ENCODE results near the gene MRPS24. TPM values are rescaled to one million over a fixed set of nuclear protein-coding genes. Genes with fewer than 3 reads are reported as not detected.

Gene MRPS24
- total and polyA plus RNA-seq, 8 donors = 42.2 to 77.0 (median 59.4) TPM

DNA sequence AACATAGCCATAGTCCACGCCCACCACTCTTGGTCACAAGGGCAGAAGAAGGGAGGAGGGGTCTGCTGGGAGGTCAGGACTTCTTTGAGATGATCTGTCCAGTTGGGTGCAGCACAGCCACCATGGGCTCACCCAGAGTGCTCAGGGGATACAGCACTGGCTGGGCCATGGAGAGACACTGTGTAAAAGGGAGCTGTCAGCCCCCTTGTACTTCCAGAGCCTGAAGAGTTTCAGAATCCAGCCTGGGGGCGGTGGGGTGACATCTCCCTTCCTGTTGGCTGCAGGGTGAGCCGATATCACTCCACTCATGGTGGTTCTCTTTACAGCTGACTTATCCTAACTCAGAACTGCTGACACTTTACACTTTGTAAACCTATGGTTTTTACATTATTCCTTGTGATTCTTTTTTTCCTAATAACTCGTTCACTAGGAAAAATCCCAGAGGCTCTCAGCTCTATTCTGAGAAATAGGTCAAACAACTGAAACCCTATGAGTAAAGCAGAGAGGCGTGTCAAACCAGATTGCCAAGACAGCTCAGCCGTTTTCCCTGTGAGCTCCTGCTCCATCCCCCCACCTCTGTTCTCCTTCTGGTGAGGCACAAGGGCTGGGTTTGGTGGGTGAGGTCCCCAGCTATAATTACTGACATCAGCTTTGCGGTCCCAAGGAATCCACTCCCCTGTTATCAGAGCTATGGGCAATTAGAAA, 3.2 kb upstream of the MRPS24 start:
- H3K4me3 ChIP-seq = no peak overlapping the region
- FAIRE-seq = no peak
- H3K27me3 ChIP-seq = no peaks in the 10 kb centered on the region
- H3K36me3 ChIP-seq = peaks cover 0 to 20% (median 15%) of the 10 kb centered on the region in 3 donors
- no peaks in the 10 kb centered on the region for H3K9me3 ChIP-seq
- H3K27ac ChIP-seq = peak overlapping the region in 1 of 4 donors; percentile 39
- WGBS, 2 donors = 35 to 41% methylated on average over 7 of the region's 7 CpGs
- DNase-seq = no peak
- intact Hi-C loops (cut with DNase I) = no loop called here
- ATAC-seq = peak in 1 of 4 donors; percentile 13
- TF ChIP-seq, protein P1, sequence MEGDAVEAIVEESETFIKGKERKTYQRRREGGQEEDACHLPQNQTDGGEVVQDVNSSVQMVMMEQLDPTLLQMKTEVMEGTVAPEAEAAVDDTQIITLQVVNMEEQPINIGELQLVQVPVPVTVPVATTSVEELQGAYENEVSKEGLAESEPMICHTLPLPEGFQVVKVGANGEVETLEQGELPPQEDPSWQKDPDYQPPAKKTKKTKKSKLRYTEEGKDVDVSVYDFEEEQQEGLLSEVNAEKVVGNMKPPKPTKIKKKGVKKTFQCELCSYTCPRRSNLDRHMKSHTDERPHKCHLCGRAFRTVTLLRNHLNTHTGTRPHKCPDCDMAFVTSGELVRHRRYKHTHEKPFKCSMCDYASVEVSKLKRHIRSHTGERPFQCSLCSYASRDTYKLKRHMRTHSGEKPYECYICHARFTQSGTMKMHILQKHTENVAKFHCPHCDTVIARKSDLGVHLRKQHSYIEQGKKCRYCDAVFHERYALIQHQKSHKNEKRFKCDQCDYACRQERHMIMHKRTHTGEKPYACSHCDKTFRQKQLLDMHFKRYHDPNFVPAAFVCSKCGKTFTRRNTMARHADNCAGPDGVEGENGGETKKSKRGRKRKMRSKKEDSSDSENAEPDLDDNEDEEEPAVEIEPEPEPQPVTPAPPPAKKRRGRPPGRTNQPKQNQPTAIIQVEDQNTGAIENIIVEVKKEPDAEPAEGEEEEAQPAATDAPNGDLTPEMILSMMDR (IDR thresholded peaks at IDR 0.05) = no peak
- H3K4me1 ChIP-seq = peaks cover 6 to 10% (median 8%) of the 10 kb centered on the region in 3 donors

DNA sequence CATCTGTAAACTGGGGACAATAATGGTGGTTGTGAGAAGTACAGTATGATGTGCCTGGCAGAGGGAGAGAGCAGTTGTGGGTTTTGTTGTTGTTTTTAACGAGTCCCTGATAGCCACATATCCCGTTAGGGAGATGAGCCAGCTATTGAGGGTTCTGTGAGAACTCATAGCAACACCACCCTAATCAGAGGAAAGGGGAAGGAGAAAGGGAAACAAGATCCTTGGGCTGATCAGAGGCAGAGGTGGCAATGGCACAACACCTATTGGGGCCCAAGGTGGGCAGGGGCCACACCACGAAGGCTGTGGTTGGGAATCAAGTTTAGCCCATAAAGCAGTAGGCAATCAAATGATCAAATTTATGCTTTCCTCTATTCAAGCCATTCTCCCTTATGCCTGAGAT, 1.7 kb upstream of the MRPS24 start:
- 77 to 84% methylated on average over 3 of the region's 3 CpGs for WGBS, 2 donors
- no peak for FAIRE-seq
- TF ChIP-seq, protein P1 (IDR thresholded peaks at IDR 0.05) = no peak

DNA sequence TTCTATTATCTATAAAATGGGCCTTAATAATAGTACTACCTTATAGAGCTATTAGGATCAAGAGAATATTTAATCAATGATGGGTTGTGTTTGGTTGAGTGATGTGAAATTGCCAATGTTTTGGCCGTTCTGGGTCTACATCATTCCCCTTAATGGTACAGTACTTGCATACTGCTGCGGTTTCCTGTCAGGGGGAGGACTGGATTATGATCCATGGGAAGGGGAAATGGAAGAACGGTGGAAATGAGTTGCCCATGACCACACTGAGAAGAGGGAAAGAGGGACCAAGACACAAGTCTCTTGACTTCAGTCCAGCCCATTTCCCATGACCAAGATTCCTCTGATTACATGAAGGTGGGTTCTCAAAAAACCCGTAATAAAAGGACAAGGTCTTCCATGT, 999 bp upstream of the MRPS24 start:
- H3K36me3 ChIP-seq = peaks cover 0 to 7% (median 0%) of the 10 kb centered on the region in 3 donors
- ATAC-seq = no peak
- no peaks in the 10 kb centered on the region for H3K9me3 ChIP-seq
- TF ChIP-seq, protein P1 (IDR thresholded peaks at IDR 0.05) = no peak
- DNase-seq = no peak
- peak overlapping the region in 1 of 4 donors; percentile 74 for H3K4me3 ChIP-seq
- 77 to 82% methylated on average over 4 of the region's 4 CpGs for WGBS, 2 donors
- FAIRE-seq = no peak
- intact Hi-C loops (cut with DNase I) = no loop called here
- H3K4me1 ChIP-seq = peaks cover 6 to 10% (median 8%) of the 10 kb centered on the region in 3 donors
- H3K27ac ChIP-seq = peak overlapping the region in 1 of 4 donors; percentile 8
- no peaks in the 10 kb centered on the region for H3K27me3 ChIP-seq

More for the DNA sequence above, 1.7 kb upstream of the MRPS24 start:
- Histone ChIP-seq H3K36me3 (peaks cover 0 to 10% (median 5%) of the 10 kb centered on the region in 3 donors), H3K27me3 (no peaks in the 10 kb centered on the region), H3K9me3 (no peaks in the 10 kb centered on the region), H3K4me3 (no peak overlapping the region), H3K27ac (no peak overlapping the region), H3K4me1 (peaks cover 6 to 10% (median 8%) of the 10 kb centered on the region in 3 donors)
- DNase-seq (no peak), ATAC-seq (no peak)
- intact Hi-C loops (cut with DNase I) = no loop called here

DNA sequence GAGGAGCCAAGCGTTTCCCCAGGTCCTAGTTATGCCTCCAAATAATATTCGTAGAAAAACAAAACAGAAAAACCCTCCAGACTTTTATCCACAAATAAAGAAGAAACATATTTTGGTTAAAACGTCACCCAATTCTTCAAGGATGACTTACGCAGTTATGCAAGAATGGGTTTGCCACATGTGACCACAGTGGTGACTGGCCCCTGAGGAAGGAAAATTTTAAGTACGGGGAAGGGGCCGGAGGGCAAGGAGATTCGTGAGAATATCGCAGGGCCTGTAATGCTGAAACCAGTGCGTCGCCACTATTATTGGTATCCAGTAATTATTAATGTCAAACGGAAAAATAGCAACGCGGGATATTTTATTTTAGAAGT, 537 bp upstream of the MRPS24 start:
- FAIRE-seq = no peak
- TF ChIP-seq, protein P1 (IDR thresholded peaks at IDR 0.05) = no peak
- peak overlapping the region in 3 of 4 donors; percentile 66 to 83 (median 74) for H3K27ac ChIP-seq
- H3K4me1 ChIP-seq = peaks cover 6 to 10% (median 8%) of the 10 kb centered on the region in 3 donors
- intact Hi-C loops (cut with DNase I) = no loop called here
- H3K27me3 ChIP-seq = no peaks in the 10 kb centered on the region
- WGBS, 2 donors = 38% methylated on average over 13 of the region's 13 CpGs
- H3K9me3 ChIP-seq = no peaks in the 10 kb centered on the region
- no peak for DNase-seq
- peaks cover 0 to 6% (median 0%) of the 10 kb centered on the region in 3 donors for H3K36me3 ChIP-seq
- peak in 3 of 4 donors; percentile 6 to 39 (median 26) for ATAC-seq
- H3K4me3 ChIP-seq = peak overlapping the region; percentile 41 to 74 (median 60)

DNA sequence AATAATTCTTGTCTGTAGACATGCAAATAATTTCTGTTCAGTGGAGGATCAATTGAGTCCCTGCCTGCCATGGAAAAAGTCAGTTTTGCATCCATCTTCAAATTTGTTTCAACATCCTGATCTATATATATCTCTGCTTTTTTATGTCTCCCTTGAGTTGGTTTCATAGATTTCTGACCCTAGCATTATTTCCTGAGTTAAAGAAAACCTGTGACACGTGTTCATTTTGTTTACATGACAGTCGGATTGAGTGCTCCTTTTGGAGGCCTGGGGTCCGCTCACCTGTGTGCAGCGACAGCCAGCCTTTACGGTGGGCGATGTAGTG, 674 bp downstream of the MRPS24 start:
- peak overlapping the region; percentile 41 to 74 (median 60) for H3K4me3 ChIP-seq

More for the DNA sequence above, 674 bp downstream of the MRPS24 start:
- peaks cover 0 to 6% (median 0%) of the 10 kb centered on the region in 3 donors for H3K36me3 ChIP-seq
- H3K27me3 ChIP-seq = no peaks in the 10 kb centered on the region
- H3K4me1 ChIP-seq = peaks cover 6 to 9% (median 8%) of the 10 kb centered on the region in 3 donors
- intact Hi-C loops (cut with DNase I) = no loop called here
- H3K27ac ChIP-seq = peak overlapping the region in 3 of 4 donors; percentile 66 to 83 (median 74)
- ATAC-seq = peak; percentile 4 to 17 (median 14)
- 0 to 4% methylated on average over 6 of the region's 6 CpGs for WGBS, 2 donors
- TF ChIP-seq, protein P1 (IDR thresholded peaks at IDR 0.05) = no peak
- FAIRE-seq = no peak
- H3K9me3 ChIP-seq = no peaks in the 10 kb centered on the region
- DNase-seq = no peak
